AG09319 (cell line): ENCODE measurements around the gene MRPL36.

Experiments
- DNase-seq: peaks from one replicate; pipeline ENCODE4 v3.0.0-alpha.2; 2010; ENCODE audit warnings: low read depth; ENCODE audit errors: extremely low read depth
- TF ChIP-seq, protein P1 (sequence below): IDR thresholded peaks from 2 replicates; pipeline ENCODE4 v1.5.1; 2011; ENCODE audit warnings: low read depth, mild to moderate bottlenecking, inconsistent platforms, low read length, moderate library complexity

Gene MRPL36

DNA sequence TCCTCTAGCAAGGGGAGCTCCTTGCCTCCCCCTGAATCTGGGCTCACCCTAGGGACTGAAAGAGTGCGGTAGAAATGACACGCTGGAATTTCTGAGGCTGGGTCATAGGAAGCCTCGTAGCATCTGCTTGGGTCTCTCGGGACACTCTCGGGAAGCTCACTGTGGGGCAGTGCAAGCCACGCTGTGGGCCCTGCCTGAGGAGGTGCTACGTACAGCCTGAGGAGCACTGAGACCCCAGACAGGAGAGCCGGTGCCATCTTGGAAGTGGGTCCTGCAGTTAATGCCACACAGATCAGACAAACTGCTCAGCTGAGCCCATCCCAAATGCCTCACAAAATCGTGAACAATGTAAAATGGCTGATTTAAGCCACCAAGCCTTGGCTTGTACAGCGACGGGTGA, 1.8 kb downstream of the MRPL36 start:
- TF ChIP-seq, protein P1, sequence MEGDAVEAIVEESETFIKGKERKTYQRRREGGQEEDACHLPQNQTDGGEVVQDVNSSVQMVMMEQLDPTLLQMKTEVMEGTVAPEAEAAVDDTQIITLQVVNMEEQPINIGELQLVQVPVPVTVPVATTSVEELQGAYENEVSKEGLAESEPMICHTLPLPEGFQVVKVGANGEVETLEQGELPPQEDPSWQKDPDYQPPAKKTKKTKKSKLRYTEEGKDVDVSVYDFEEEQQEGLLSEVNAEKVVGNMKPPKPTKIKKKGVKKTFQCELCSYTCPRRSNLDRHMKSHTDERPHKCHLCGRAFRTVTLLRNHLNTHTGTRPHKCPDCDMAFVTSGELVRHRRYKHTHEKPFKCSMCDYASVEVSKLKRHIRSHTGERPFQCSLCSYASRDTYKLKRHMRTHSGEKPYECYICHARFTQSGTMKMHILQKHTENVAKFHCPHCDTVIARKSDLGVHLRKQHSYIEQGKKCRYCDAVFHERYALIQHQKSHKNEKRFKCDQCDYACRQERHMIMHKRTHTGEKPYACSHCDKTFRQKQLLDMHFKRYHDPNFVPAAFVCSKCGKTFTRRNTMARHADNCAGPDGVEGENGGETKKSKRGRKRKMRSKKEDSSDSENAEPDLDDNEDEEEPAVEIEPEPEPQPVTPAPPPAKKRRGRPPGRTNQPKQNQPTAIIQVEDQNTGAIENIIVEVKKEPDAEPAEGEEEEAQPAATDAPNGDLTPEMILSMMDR = no peak

DNA sequence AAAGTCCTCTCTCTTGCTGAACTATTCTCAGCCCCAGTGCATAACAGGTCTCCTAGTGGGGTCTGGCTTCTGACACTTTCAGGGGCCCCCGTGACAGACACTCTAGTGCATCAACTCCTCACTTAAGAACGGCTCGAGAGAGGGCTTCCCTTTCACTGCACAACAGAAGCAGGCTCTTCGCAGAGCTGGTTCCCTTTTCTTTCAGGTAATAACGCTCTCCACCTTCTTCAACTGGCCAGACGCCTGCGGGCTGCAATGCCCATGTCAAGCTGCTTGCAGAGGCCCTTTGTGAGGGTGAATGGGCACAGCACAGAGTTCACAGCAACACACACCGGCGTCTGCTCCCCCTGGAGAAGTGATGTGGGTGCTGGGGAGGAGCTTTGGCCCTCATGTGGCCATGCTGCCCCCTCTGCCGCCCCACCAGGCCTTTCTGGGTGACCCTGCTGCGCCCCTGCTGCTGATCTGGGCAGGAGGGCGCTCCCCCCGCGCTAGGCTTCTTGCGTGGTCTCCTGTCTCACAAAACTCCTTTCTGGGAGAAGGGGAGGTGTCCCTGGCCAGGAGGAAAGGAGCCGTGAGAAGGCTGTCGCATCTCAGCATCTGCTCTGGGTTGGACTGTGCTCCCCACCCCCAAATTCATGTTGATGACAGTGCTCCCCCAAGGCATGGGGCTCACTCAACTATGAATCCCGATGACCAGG, 2.4 kb downstream of the MRPL36 start:
- TF ChIP-seq, protein P1 = no peak

More for the DNA sequence above, 1.8 kb downstream of the MRPL36 start:
- DNase-seq = no peak

DNA sequence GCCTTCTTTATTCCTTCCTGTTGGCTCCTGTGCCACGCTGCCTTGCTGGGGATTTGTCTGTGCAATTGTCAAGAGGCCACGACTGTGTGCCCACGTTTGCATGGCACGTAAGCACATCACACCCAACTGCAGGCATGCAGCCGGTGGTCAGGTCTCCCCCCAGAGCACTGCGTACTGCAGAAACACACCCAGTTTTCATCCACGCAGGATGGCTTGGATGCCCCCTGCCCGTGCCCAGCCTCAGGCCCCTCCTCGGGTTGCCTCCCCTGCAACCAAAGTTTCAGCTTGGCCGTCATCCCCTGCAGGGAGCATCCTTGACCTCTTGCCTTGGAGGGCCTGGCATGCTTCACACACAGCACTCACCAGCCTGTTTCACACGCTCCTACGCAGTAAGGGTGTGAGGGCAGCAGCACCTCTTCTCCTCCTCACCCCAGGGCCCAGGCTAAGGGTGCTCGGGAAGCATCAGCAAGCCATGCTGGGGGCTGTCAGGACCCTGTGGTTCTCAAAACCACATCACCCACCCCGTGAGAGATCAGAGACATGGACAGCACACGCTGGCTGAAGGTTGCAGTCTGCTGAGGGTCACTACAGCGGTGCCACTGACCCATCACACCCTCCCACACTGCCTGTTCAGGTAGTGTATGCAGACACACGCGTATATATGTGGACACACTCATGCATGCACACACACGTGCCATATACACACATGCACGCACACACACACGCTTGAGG, 3.1 kb downstream of the MRPL36 start:
- DNase-seq = no peak
- TF ChIP-seq, protein P1 = no peak

More for the DNA sequence above, 2.4 kb downstream of the MRPL36 start:
- DNase-seq = no peak

DNA sequence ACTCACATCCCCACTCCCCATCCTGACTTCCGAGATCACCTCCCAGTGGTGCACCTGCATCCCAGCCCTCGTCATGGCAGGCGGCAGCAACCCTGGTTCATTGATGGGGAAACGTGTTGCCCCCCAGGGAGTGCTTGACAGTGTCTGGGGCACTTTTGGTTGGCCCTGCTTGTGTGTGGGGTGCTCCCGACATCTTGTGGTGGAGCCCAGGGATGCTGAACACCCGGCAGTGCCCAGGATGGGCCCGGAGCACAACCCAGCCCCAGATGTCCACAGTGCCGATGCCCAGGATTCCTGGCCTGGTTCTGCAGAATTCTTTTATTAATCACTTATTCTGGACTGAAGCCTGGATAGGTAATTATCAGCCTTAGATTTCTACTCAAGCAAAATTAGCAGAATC, 3.7 kb downstream of the MRPL36 start:
- DNase-seq = no peak
- TF ChIP-seq, protein P1 = no peak

DNA sequence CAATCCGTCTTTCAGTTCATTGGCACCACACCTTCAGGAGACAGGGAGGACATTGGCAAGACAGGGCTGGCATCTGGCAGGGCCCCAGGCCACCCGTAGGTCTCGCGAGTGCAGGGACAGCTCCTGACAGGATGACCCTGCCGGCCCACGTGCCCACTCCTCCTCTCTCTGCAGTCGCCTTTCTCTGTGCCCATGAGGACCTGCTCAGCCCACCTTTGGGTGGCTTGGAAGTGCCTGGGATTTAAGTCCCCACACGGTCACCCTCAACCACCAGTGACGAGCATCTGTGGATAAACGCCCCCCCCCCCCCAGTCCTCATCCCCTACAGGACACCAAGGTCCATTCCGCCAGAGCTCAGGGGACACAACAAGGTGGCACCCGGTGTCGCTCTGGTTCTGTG, 4.1 kb downstream of the MRPL36 start:
- DNase-seq = no peak
- TF ChIP-seq, protein P1 = no peak

DNA sequence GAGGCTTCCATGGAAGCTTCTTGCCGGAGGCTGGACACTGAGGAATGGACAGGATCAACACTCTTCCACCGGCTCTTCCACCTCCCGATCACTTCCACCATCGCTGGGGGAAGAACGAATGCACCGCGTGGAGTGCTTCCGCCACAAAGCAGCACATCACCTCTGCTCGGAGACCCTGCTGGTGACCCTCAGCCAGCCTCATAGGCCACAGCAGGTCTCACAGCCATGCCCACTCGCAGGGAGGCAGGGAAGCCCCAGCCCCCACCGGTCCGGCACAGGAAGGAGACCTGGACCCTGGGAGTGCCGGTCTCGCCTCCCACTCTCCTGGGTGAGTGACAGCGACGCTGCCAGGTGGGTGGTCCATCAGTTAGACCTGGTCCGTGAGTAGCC, 4.7 kb downstream of the MRPL36 start:
- TF ChIP-seq, protein P1 = no peak
- DNase-seq = no peak

DNA sequence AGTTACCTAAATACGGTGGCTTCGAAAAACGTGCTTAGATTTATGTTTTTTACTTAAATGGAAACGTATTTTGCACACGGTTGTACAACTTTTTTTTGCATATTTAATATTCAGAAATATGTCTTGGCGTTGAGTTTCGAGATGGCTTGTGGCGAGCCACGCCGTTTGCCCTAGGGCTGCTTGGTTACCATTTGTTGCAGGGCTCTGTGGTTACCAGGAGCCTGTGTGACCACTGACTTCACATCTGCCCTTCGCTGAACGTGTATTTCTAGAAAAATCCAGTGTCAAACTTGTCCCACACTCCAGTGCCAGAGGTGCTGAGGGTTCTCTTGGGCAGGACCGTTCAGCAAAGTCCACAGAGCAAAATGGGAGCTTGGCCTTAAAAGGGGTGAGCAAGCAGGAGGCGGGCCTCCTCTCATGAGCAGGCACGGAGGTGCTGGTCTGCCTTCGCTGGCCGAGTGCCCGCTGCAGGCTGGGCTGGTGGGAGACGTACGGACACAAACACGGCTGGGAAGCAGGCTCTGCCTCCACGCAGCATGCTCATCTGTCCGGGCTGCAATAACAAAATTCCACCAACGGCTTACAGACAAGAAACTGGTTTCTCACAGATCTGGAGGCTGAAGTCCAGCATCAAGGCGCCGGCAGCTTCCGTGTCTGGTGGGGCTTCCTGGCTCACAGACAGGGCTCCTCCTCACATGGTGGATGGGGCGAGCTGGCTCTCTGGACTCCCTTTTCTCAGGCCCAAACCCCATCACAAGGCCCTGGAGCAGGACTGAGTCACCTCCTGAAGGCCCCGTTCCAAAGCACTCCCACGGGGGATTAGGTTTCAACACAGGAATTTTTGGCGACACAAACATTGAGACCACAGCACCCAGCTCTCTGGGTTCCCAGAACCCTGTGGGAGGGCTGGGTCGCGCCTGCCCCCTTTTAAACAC, 5.4 kb downstream of the MRPL36 start:
- TF ChIP-seq, protein P1 = no peak
- no peak for DNase-seq
